Ascending aorta (tissue), 2 donors: ENCODE measurements around the gene MAML3. TPM values are rescaled to one million over a fixed set of nuclear protein-coding genes. Genes with fewer than 3 reads are reported as not detected.

Experiments
- DNase-seq, 2 donors: peaks; one replicate each; pipeline ENCODE4 v3.0.0-alpha.2; 2019; ENCODE audit warnings: low spot score in 2 of 2
- H3K27ac ChIP-seq, 2 donors: fragments of 200-600 bp; sonication (generic); one replicate each; pipeline ENCODE4 v1.5.1; 2016 to 2017; ENCODE audit warnings: mild to moderate bottlenecking in 1 of 2
- H3K27me3 ChIP-seq: fragments of 200-600 bp; sonication (generic); one replicate; pipeline ENCODE4 v1.5.1; 2017
- H3K36me3 ChIP-seq, 2 donors: fragments of 200-600 bp; sonication (generic); one replicate each; pipeline ENCODE4 v1.5.1; 2016
- H3K4me1 ChIP-seq, 2 donors: fragments of 200-600 bp; sonication (generic); one replicate each; pipeline ENCODE4 v1.5.1; 2016 to 2017; ENCODE audit warnings: mild to moderate bottlenecking in 1 of 2
- H3K4me3 ChIP-seq, 2 donors: fragments of 200-600 bp; sonication (generic); one replicate each; pipeline ENCODE4 v1.5.1; 2016 to 2017; ENCODE audit warnings: mild to moderate bottlenecking in 1 of 2
- H3K9me3 ChIP-seq, 2 donors: fragments of 200-600 bp; sonication (generic); one replicate each; pipeline ENCODE4 v1.5.1; 2016
- CTCF ChIP-seq, 3 experiments: fragments of 200-600 bp in 2 of 3; fragments of 450-650 bp in 1 of 3; sonication (generic) in 2 of 3; IDR thresholded peaks; one replicate each; pipeline ENCODE4 v1.5.1; 2016 to 2019; ENCODE audit warnings: antibody characterized with exemption in 3 of 3, mild to moderate bottlenecking in 1 of 3, moderate library complexity in 1 of 3
- intact Hi-C: fragments of 100-400 bp; cut with DNase I; formaldehyde crosslinking; loops from one replicate; pipeline ENCODE4 v1.15.1; 2023
- total RNA-seq: library from RNA; depleted of rRNA; stranded (reverse); fragments of >200 nt; gene quantifications from one replicate; pipeline ENCODE4 v1.1.0, GENCODE V29; 2016

MAML3 gene
- total RNA-seq, 1 donor from 2014 or later, result 4.7 TPM

- Histone ChIP-seq H3K27ac (no peak overlapping the region), H3K9me3 (no peaks in the 10 kb centered on the region), H3K36me3 (no peaks in the 10 kb centered on the region), H3K4me3 (peak overlapping the region in 1 of 2 donors; percentile 38), H3K27me3 (no peaks in the 10 kb centered on the region), H3K4me1 (peaks cover 0 to 4% of the 10 kb centered on the region in 2 donors)
- TF ChIP-seq CTCF (IDR thresholded peaks at IDR 0.05), result no peak
- DNase-seq, result no peak
- intact Hi-C loops, result loop anchor here (5.0 kb wide), 1 partner anchor 45 kb away; no protein-coding TSS in a partner anchor
Observed at GRCh38 chr4:139957065-139957464, 196.9 kb downstream of the MAML3 start.

- no peak for DNase-seq
- Histone ChIP-seq H3K9me3 (no peaks in the 10 kb centered on the region), H3K27me3 (no peaks in the 10 kb centered on the region), H3K27ac (peak overlapping the region in 1 of 2 donors; percentile 15), H3K4me3 (peak overlapping the region; percentile 34 to 38), H3K4me1 (peaks cover 0 to under 1% of the 10 kb centered on the region in 2 donors), H3K36me3 (no peaks in the 10 kb centered on the region)
- TF ChIP-seq CTCF (IDR thresholded peaks at IDR 0.05), result no peak
- intact Hi-C loops, result loop anchor here (5.0 kb wide), 1 partner anchor 46 kb away; no protein-coding TSS in a partner anchor
Observed at GRCh38 chr4:139956507-139957017, 197.4 kb downstream of the MAML3 start.

GRCh38 chr4:139955600-139955999, 198.4 kb downstream of the MAML3 start:
- Histone ChIP-seq H3K27ac (no peak overlapping the region), H3K4me1 (no peaks in the 10 kb centered on the region), H3K4me3 (no peak overlapping the region), H3K27me3 (no peaks in the 10 kb centered on the region), H3K9me3 (no peaks in the 10 kb centered on the region), H3K36me3 (no peaks in the 10 kb centered on the region)
- no peak for TF ChIP-seq CTCF (IDR thresholded peaks at IDR 0.05)
- intact Hi-C loops, result loop anchor here (5.0 kb wide), 1 partner anchor 47 kb away; no protein-coding TSS in a partner anchor
- no peak for DNase-seq

GRCh38 chr4:139954512-139954911, 199.5 kb downstream of the MAML3 start:
- DNase-seq, result no peak
- no peaks in the 10 kb centered on the region for H3K36me3 ChIP-seq
- no peaks in the 10 kb centered on the region for H3K9me3 ChIP-seq
- H3K4me3 ChIP-seq, result no peak overlapping the region
- no peak for TF ChIP-seq CTCF (IDR thresholded peaks at IDR 0.05)
- intact Hi-C loops, result loop anchor here (1.0 kb wide), 1 partner anchor 33 kb away; no protein-coding TSS in a partner anchor
- H3K27me3 ChIP-seq, result no peaks in the 10 kb centered on the region
- H3K4me1 ChIP-seq, result no peaks in the 10 kb centered on the region
- H3K27ac ChIP-seq, result no peak overlapping the region

GRCh38 chr4:139951021-139951420, 203.0 kb downstream of the MAML3 start:
- intact Hi-C loops, result no loop called here

More at GRCh38 chr4:139951021-139951420, 203.0 kb downstream of the MAML3 start:
- DNase-seq, result no peak
- Histone ChIP-seq H3K4me1 (peaks cover 0 to 5% of the 10 kb centered on the region in 2 donors), H3K27me3 (no peaks in the 10 kb centered on the region), H3K4me3 (no peak overlapping the region), H3K36me3 (no peaks in the 10 kb centered on the region), H3K9me3 (no peaks in the 10 kb centered on the region), H3K27ac (no peak overlapping the region)
- TF ChIP-seq CTCF (IDR thresholded peaks at IDR 0.05), result no peak
